Rectal smooth muscle tissue (tissue), 1 donor: ENCODE measurements around the gene CNFN.

Experiments
- H3K27ac ChIP-seq: one replicate; pipeline ENCODE4 v1.7.0; 2013; ENCODE audit warnings: low read depth, low read length, inconsistent platforms
- H3K27me3 ChIP-seq: one replicate; pipeline ENCODE4 v1.7.0; 2013; ENCODE audit warnings: low read length; ENCODE audit not compliant: control insufficient read depth, insufficient read depth
- H3K36me3 ChIP-seq: one replicate; pipeline ENCODE4 v1.7.0; 2013; ENCODE audit warnings: low read length; ENCODE audit not compliant: control insufficient read depth, insufficient read depth
- H3K4me1 ChIP-seq: one replicate; pipeline ENCODE4 v1.7.0; 2013; ENCODE audit warnings: low read length; ENCODE audit not compliant: control insufficient read depth, insufficient read depth
- H3K4me3 ChIP-seq: one replicate; pipeline ENCODE4 v1.7.0; 2013; ENCODE audit warnings: low read length
- H3K9ac ChIP-seq: one replicate; pipeline ENCODE4 v1.7.0; 2013; ENCODE audit warnings: low read length

Gene CNFN

DNA sequence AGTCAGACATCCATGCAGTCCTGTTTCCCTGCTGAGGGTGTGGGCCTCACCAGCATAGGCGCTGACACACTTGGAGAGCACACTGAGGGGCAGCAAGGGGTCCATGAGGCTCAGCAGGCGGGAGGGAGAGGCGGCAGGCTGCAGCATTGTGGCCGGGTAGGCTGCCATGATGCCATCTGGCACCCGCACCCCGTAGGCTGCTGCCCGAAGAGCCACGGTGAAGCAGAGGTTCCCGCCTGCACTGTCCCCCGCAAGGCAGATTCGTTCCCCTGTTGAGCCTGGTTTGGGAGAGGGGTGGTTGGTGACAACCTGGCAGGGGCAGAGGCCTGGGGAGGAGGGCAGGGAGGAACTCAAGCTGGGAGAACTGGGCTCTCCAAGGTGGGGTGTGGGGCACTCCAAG lies 16.0 kb upstream of the CNFN start:
- no peak overlapping the region for H3K27ac ChIP-seq
- no peak overlapping the region for H3K9ac ChIP-seq
- no peaks in the 10 kb centered on the region for H3K27me3 ChIP-seq
- H3K4me3 ChIP-seq, result no peak overlapping the region
- no peaks in the 10 kb centered on the region for H3K4me1 ChIP-seq
- peaks cover 2% of the 10 kb centered on the region for H3K36me3 ChIP-seq

- H3K9ac ChIP-seq, result no peak overlapping the region
- H3K27me3 ChIP-seq, result no peaks in the 10 kb centered on the region
- peaks cover 3% of the 10 kb centered on the region for H3K4me1 ChIP-seq
- H3K4me3 ChIP-seq, result no peak overlapping the region
- peaks cover 2% of the 10 kb centered on the region for H3K36me3 ChIP-seq
- H3K27ac ChIP-seq, result no peak overlapping the region
Measured at GRCh38 chr19:42403586-42403985, 13.5 kb upstream of the CNFN start.

DNA sequence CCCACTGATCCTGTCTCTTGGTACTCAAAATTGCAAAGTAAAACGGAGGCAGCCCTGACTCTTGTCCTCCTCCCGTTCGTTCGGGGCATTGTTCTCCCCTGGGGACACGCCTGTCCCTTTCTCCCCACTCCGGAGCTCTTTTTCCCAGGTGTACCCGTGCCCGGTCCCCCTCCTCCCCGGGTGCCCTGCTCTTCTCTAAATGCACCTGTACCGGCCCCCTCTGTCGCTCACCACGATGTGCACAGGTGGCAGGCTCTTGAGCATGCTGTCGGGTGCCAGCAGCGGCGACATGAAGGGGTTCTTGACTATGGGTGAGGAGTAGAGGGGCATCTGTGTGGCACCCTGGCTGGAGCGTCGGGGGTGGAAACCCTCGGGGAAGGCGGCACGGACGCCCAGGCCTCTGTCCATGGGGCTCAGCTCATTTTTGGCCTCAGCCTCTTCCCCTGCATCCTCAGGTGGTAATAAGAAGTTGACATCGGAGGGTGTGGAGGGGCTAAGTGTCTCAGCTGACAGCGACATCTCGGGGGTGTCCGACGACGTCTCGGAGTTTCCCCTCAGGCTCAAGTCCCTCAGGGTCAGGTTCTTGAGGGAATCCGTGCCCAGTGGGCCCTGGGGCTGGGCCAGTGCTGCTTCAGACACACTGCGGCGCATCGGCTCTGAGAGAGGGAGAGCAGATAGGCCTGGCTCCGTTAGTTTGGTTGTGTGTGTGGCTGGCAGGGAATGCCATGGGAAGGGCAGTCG lies 12.4 kb upstream of the CNFN start:
- H3K4me3 ChIP-seq, result peak overlapping the region; percentile 15
- H3K4me1 ChIP-seq, result peaks cover 4% of the 10 kb centered on the region
- H3K27ac ChIP-seq, result no peak overlapping the region
- H3K9ac ChIP-seq, result no peak overlapping the region
- no peaks in the 10 kb centered on the region for H3K27me3 ChIP-seq
- peaks cover 2% of the 10 kb centered on the region for H3K36me3 ChIP-seq

DNA sequence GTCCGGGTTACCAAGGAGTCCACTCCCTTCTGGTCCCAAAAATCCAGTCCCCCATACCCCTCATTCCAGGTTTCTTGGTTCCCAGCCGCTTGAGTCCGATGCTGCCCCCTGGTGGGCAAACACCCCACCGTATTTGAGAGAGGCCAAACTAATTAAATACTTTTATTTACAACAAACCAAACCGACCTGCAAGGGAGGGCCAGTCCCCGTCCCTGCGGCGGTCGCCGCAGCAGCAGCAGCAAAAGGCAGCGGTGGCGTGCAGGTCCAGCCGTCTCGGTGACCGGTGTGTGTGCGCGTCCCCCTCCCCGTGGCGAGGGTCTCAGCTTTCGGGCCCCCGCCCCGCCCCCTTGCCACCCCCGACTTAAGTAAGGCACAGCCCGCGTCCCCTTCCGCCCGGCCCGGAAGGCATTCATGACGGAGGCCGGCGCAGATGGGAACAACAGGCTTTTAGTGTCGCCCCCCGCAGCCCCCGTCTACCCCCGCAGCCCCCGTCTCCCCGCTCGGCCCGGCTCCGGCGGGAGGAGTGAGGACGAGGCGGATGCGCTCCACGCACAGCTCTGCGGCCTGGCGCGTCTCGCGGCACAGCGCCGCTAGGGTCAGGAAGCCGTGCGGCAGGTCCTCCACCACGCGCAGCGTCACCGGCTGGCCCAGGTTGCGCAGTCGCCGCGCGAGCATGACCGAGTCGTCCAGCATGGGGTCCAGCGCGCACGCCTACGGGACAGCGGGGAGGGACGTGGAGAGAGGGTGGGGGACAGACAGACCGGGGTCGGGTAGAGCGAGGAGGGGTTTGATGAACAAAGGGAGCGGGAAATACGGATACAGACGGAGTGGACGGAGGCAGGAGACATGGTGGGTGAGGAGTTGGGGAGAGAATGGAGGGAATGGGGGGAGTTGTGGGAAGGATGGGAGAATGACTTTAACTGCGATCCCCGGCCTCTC lies 11.5 kb upstream of the CNFN start:
- no peak overlapping the region for H3K9ac ChIP-seq
- H3K27ac ChIP-seq, result no peak overlapping the region
- H3K4me3 ChIP-seq, result peak overlapping the region; percentile 74
- no peaks in the 10 kb centered on the region for H3K27me3 ChIP-seq
- H3K4me1 ChIP-seq, result peaks cover 7% of the 10 kb centered on the region
- H3K36me3 ChIP-seq, result peaks cover 2% of the 10 kb centered on the region

DNA sequence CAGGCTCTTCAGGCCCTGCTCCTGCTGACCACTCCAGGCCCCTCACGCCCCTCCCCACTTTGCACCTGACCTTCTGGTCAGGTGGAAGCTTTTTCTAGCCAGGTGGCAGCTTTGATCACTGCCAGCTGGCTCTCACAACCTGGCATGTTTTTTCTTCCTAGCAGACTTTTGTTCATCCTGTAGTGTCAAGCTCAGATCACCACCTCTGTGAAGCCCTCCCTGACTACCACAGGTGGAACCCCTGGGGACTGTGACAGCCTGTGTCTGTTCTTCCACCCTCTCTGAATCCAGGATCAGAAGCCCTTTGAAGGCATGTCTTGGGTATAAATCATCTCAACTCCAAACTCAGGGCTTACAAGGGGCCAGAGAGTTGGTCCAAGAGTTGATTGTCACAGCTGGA lies 10.3 kb upstream of the CNFN start:
- H3K9ac ChIP-seq, result no peak overlapping the region
- H3K36me3 ChIP-seq, result peaks cover 2% of the 10 kb centered on the region
- no peak overlapping the region for H3K4me3 ChIP-seq
- no peak overlapping the region for H3K27ac ChIP-seq
- peaks cover 10% of the 10 kb centered on the region for H3K4me1 ChIP-seq
- no peaks in the 10 kb centered on the region for H3K27me3 ChIP-seq

DNA sequence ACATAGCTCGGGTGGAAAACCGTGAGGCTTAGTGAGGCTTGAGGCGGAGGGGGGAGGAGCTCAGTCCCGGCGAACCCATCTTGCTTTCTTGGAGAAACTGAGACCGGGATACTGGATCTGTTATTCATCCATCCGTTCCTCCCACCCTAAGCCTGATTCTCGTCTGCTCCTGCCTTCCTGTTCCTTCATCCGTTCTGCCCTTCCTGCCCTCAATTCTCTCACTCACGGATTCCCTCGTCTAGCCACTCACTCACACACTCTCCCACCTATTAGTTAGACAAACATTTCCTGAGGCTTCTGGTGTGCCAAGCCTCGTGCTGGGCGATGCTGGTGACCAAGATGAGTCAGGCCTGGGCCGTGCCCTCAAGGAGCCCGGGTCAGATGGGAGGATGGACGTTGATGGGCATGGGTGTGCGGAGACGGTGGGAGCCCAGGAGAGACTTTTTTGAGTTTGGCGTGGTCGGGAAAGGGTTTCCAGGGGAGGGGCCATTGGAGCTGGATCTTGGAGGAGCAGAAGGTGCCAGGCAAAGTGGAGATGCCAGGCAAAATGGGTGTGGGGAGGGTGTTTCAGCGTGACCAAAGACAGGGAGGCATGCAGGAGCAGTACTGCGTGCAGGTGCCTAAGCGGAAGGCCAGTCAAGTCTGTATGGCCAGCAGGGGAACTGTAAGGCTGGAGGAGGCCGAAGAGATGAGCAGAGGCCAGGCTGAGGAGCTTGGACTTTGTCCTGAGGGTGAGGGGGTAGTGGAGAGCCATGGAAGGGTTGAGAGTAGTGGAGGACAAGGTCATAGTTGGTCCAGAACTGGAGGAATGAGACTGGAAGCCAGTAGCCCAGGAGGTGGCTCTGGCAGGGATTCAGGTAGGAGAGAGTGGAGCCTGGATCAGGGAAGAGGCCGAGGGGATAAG lies 7.4 kb upstream of the CNFN start:
- H3K4me3 ChIP-seq, result peak overlapping the region; percentile 82
- peak overlapping the region; percentile 79 for H3K27ac ChIP-seq
- H3K9ac ChIP-seq, result peak overlapping the region; percentile 54
- peaks cover 10% of the 10 kb centered on the region for H3K4me1 ChIP-seq
- no peaks in the 10 kb centered on the region for H3K36me3 ChIP-seq
- H3K27me3 ChIP-seq, result no peaks in the 10 kb centered on the region

- Histone ChIP-seq H3K9ac (peak overlapping the region; percentile 89), H3K4me3 (peak overlapping the region; percentile 82), H3K27me3 (no peaks in the 10 kb centered on the region), H3K36me3 (no peaks in the 10 kb centered on the region), H3K4me1 (peaks cover 10% of the 10 kb centered on the region), H3K27ac (peak overlapping the region; percentile 88)
Measured at GRCh38 chr19:42396381-42397262, 6.5 kb upstream of the CNFN start.

DNA sequence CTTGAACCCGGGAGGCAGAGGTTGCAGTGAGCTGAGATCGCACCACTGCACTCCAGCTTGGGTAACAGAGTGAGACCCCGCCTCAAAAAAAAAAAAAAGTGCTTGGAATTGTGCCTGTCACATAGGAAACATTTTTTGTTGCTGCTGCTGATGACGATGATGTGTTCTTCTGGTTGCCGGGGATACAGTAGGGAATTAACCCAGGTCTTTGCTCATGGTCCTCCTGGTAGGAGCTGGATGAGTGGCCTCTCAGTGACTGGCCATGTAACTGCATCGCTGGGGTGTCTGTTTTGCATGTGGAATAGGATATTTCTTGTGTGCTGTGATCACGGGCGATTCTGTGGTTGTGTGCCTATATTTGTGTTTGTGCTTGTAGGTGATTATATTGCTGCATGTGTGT lies 4.7 kb upstream of the CNFN start:
- Histone ChIP-seq H3K27ac (no peak overlapping the region), H3K9ac (no peak overlapping the region), H3K36me3 (no peaks in the 10 kb centered on the region), H3K4me3 (no peak overlapping the region), H3K4me1 (peaks cover 8% of the 10 kb centered on the region), H3K27me3 (peaks cover 6% of the 10 kb centered on the region)

- H3K27me3 ChIP-seq, result peaks cover 13% of the 10 kb centered on the region
- H3K4me3 ChIP-seq, result no peak overlapping the region
- no peaks in the 10 kb centered on the region for H3K36me3 ChIP-seq
- H3K9ac ChIP-seq, result no peak overlapping the region
- no peak overlapping the region for H3K27ac ChIP-seq
- peaks cover 3% of the 10 kb centered on the region for H3K4me1 ChIP-seq
Measured at GRCh38 chr19:42392165-42392564, 2.1 kb upstream of the CNFN start.

DNA sequence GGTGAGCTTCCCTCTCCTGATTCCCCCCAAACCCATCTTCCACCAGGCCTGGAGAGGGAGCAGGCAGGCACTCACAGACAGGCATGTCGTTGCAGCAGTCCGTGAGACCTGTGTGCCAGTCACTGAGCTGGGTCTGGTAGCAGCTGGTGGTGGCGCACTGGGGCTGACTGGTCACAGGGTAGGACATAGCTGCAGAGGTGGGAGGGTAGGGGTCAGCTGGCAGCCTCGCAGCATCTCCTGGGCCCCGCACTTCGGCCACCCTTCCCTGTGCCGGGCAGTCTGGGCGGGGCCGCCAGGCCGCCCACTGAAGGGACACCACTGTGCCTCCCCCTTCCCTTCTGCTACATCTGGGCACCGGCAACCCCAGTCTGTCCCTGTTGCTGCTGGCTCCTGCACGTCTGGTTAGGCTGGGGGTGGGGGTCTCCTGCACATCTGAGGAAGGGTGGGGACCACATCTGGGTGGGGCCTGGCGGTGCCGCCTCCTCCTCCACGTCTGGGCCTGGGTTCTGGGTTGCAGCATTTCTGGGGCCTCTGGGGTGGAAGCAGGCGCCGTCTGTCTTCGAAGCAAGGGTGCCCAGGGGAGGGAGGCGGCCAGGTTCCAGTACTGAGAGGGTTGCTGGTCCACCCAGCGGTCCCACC lies 1.1 kb downstream of the CNFN start:
- Histone ChIP-seq H3K27me3 (peaks cover 13% of the 10 kb centered on the region), H3K36me3 (no peaks in the 10 kb centered on the region), H3K27ac (no peak overlapping the region), H3K4me1 (no peaks in the 10 kb centered on the region), H3K9ac (no peak overlapping the region), H3K4me3 (no peak overlapping the region)
